ENCODE results near the gene NACC1.
"Not testable (repeated sequence)": the region's sequence is repeated elsewhere in the genome, so short reads cannot be mapped to it uniquely, and the experiment has no call there.

NACC1 gene

DNA sequence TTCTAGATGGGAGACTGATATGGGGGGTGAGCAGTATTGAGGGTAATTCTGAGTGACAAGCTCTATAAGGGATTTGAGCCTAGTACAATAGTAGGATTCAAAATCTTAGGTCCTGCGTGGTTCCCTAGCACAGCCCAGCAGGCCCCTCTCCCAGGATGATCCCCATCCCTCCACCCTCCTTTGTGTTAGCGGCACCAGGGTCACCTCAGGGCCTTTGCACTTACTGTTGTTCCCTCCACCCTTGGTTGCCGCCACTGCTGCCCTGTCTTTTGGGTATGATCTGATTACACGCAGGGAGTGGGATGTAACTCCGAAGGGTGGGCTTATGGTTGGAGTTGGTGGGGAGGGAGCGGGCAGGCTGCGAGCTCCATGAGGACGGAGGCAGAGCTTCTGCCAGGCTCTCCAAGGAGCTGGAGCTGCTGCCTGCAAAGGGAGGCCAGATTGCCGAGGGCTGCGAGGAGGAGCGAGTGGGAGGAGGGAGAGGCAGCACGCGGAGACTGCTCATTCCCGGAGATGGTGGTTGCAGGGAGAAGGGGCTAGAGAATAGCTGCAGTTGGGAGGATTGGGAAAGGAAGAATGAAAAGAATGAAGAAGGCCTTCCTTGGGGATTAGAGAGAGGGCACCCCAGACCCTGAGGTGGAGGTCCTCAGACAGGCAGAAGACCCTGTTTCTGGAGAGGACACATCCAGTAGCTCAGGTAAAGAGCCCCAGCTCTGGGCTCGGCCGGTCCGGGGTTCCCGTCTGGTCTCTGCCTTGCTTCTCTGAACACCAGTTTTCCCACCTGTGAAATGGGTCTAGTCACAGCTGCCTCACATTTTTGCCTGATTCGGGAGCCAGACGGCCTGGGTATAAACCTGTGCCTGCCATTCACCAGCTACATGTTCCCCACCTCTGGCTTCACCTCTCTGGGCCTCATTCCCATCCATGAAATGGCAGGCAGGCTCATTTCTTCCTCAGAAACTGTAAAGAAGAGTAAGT is 5.2 kb downstream of the NACC1 start:
- DNase-seq: no peak

DNA sequence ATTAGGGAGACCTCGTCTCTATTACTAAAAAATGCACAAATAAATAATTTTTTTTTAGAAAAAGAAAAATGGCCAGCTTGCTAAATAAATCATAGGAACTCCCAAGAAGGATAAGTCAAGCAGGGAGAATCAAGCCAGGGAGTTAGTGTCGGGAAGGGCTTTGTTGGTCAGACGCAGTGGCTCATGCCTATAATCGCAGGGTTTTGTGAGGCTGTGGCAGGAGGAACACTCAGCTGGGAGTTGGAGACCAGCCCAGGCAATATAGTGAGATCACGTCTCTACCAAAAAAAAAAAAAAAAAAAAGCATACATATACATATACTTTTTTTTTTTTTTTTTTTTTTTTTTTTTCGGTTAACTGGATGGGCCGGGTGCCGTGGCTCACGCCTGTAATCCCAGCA is 9.0 kb downstream of the NACC1 start:
- no peak for DNase-seq

DNA sequence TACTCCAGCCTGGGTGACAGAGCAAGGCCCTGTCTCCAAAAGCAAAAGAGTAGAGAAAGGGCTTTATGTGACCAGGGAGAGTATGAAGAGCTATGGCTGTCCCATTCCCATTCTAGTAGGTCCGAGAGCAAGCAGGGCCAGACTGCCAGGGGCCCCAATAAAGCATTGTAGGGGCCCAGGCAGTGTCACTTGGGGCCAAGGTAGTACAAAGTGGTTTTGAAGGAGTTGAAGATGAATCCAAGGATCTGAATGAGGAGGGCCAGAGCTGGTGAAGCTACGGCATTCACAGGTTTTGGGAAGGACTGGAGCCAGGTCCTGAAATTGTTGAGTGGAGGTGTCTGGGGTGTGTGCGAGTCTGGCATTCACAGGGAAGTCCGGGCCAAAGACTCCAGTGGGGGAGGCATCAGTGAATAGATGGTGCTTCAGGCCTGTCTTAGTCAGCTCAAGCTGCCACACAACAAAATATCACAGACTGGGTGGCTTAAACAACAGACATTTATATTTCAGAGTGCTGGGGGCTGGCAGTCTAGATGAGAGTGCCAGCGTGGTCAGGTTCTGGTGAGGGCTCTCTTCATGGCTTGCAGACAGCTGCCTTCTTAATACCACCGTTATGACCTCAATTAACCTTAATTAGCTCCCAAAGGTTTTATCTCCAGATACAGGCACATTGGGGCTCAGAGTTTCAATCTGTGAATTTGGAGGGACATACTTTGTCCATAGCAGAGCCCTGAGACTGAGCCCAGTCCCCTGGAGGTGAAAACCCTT is 9.9 kb downstream of the NACC1 start:
- DNase-seq: no peak

DNA sequence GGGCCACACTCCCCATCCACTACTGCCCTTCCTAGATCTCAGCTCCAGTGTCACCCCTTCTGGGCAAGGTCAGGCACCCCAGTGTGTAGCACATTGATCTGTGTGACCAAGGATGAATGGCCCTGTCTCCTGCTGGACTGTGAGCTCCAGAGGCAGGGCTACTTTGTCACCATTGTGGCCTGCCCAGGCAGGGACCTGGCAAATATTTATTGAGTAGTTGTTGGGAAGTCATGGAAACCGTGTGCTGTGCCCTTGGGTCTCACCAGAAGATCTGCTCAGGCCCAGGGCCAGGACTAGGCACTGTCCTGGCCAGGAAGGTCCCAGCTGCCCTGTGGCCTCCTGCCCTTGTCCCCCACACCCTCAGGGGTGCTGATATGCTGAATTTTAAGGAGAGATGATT is 10.5 kb downstream of the NACC1 start:
- no peak for DNase-seq

- no peak for DNase-seq
These were observed 11.3 kb downstream of the NACC1 start for GRCh38 chr19:13129384-13129783.

DNA sequence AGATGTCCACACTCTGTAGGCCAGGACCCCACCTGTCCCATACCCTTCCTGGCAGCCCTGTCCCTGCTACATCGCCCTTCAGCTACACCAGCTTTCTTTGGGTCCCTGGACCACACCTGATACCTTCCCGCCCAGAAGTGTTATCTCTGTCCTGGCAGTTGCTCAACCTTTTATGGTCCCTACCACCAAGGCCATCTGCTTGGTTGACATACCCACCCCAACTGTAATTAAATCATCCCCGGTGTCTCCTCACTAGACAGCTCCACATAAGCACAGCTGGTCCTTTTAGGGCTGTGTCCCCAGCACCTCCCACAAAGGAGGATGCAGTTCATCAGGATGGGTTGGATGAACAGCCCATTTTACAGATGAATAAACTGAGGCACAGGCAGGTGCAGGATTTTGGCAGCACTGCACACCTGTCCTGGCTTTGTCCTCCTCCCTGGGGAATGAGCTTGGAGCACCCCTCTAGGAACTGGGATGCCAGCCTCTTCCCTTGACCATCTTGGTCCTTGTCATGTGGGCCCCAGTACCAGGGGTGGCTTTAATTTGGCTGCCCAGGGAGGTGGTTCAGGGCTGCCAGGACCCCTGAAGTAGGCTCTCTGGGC is 12.9 kb downstream of the NACC1 start:
- DNase-seq: no peak

DNA sequence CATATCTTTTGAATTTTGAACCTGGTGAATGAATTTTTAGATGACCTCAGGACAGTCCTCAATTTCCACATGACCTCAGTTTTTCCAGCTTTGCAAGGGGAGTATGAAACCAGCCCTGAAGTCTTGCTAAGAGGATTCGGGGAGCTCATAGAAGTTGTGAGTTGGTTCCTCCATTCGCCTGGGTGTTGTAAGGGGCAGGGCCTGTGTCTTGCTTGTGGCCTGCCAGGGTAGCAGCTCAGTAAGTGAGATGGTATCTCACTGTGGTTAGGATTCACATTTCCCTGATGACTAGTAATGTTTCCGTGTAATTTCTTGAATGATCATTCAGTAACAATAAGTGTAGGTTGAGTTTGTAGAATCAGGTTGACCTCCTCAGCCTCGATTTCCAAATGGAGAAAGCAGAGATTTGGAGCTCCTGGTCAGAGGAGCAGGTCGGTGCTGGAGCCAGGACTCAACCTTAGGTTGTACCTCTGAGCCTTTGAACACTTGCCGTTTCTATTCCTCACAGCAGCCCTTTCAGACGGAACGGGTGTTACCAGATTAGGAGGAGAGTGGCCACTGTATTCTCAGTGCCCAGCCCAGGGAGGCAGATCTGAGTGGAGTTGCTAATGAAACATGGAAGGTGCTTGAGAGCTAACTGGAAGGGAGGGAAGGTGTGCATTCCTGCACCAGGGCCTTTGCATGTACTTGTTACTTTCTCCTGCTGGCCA is 14.6 kb downstream of the NACC1 start:
- no peak for DNase-seq

- no peak for DNase-seq
These were observed 15.3 kb downstream of the NACC1 start for GRCh38 chr19:13133241-13133870.

DNA sequence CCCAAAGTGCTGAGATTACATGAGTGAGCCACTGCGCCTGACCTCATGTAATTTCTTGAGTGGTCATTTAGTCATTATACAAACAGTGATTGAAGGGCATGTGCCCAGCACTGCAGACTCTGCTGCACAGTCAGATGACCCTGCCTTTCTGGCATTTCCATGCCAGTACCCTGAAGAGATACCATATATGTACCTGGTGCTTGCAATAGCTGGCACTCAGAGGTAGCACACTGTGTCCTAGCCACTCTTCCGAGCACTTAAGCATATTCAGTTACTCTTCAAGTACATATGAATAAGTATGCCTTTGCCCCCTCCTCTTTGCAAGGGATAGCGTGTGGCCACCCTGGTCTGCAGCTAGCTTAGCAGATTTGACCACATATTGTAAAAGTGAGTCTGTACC is 16.6 kb downstream of the NACC1 start:
- no peak for DNase-seq

DNA sequence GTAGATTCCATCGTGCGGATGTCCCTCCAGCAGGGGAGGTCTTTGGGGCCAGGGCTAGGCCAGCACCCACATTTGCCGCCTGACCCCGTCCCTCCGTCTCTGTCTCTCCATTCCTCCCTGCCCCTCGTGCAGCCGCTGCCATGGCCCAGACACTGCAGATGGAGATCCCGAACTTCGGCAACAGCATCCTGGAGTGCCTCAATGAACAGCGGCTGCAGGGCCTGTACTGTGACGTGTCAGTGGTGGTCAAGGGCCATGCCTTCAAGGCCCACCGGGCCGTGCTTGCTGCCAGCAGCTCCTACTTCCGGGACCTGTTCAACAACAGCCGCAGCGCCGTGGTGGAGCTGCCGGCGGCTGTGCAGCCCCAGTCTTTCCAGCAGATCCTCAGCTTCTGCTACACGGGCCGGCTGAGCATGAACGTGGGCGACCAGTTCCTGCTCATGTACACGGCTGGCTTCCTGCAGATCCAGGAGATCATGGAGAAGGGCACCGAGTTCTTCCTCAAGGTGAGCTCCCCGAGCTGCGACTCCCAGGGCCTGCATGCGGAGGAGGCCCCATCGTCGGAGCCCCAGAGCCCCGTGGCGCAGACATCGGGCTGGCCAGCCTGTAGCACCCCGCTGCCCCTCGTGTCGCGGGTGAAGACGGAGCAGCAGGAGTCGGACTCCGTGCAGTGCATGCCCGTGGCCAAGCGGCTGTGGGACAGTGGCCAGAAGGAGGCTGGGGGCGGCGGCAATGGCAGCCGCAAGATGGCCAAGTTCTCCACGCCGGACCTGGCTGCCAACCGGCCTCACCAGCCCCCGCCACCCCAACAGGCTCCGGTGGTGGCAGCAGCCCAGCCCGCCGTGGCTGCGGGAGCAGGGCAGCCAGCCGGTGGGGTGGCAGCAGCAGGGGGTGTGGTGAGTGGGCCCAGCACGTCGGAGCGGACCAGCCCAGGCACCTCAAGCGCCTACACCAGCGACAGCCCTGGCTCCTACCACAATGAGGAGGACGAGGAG is 17.3 kb downstream of the NACC1 start:
- DNase-seq: no peak

- no peak for DNase-seq
These were observed 19.3 kb downstream of the NACC1 start for GRCh38 chr19:13137290-13137794.

DNA sequence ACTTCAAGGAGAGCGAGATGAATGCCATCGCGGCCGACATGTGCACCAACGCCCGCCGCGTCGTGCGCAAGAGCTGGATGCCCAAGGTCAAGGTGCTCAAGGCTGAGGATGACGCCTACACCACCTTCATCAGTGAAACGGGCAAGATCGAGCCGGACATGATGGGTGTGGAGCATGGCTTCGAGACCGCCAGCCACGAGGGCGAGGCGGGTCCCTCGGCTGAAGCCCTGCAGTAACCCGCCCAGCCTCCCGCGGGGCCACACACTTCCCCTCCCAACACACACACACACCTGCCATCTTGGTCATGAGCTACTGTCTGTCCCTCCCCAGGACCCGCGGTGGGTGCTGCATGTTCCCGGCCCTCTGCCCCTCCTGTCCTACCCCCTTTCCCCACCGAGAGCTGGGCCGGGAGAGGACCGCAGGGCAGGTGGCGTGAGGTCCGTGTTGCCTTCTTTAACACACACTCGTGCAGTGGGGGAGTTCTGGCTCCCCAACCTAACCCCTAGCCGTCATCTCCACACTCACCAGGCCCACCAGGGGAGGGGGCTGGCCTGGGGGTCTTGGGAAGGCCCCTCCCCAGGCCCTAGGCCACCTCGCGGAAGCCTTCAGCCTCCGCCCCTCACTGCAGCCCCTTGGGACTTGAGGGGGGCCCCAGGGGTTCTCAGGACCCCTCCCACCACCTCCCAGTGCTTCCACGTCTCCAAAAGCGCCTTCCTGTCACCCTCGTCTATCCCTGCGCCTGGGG is 20.3 kb downstream of the NACC1 start:
- DNase-seq: no peak

DNA sequence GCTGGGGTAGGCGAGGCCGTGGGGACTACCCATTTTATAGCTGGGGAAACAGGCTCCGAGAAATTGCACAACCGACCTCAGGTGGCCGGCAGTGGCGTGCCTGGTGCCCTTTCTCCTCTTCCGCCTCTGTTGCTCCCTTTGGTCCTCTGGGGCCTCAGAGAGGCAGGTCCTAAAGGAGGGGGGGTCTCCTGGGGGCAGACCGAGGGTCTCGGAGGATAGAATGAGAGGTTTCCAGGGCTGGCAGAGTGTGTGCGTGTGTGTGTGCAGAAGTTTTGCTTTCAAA is 20.8 kb downstream of the NACC1 start:
- no peak for DNase-seq

DNA sequence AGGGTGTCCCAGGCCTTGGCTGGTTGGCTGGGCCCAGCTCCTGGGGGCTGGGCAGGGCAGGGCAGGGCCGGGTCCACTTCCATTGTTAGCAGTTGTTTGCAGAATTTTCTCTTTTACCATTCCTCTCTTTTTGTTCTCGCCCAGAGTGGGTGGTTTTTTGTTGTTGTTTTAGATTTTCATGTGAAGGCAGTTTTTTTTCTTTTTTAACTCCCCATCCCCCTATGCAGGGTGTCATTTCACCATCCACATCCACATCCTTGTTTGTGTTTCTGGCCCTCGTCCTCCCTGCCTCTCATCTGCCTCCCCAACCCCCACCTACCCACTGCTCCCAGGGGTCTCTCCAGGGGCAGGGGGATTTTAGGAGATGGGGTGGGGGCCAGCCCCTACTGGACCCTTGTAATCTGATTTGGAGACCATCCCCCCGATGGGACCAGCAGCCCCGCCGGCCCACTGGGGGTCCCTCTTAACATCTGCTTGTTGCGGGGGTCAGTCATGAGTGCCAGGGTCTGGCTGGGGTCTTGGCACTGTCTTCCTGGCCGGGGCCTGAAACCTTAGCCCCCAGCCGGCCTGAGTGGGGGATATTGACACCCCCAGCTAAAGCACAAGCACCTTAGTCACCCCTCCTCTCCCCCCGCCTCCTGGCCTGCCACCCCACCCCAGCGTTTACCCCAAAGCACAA is 21.7 kb downstream of the NACC1 start:
- DNase-seq: no peak

- no peak for DNase-seq
These were observed 28.9 kb downstream of the NACC1 start for GRCh38 chr19:13146763-13147563.

GRCh38 chr19:13149173-13149627 is 31.1 kb downstream of the NACC1 start:
- not testable (repeated sequence) for DNase-seq

- no peak for DNase-seq
These were observed 31.6 kb downstream of the NACC1 start for GRCh38 chr19:13149628-13150186.

DNA sequence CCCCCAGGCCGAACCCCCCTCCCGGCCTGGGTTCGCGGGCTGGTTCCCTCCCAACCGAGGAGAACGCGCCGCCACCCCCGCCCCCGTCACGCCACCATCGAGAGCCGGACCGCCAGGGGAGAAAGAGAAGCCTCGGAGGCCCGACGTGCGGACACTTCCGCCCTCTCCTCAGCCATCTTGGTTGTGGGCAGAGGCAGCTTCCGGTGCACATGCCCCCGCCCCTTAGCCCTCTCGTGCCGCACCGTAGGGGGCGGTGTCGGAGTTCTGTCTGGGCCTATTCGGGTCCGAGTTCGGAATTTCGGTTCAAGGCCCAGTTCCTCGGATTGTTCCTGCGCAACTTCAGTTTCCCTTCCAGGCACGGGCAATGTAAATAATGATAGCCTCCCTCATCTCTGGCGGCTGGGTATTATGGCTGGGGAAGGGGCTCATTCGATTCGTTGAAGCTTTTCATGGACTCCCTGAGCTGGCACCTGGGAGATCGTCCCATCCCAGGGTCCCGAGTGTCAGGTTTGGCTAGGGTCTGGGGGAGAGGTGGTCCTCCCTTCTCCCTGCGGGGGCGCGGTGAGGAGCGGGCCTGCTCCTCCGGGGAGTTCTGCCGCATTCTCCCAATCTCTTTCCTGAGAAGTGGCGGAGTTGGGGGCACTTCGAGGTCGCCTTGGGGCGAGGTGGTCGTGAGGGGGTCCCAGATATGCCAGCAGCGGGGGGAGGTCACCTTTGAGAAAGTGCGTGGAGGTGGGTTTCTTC is 32.3 kb downstream of the NACC1 start, which contains the start of the genes IER2 and STX10:
Gene IER2 (plus strand): TSS at position 225 of the 744 bp plus-strand sequence. CDS start 2,776 bp downstream, outside the sequence.
Gene STX10 (minus strand): TSS at position 189 of the 744 bp plus-strand sequence. CDS start 202 bp downstream, outside the sequence.
- peak; percentile 73 for DNase-seq

Measured in NCI-H1417 treated with DMSO at 0.1 percent for 48 hours (cell line).